ENCODE results near the gene SPDEF.

SPDEF gene

DNA sequence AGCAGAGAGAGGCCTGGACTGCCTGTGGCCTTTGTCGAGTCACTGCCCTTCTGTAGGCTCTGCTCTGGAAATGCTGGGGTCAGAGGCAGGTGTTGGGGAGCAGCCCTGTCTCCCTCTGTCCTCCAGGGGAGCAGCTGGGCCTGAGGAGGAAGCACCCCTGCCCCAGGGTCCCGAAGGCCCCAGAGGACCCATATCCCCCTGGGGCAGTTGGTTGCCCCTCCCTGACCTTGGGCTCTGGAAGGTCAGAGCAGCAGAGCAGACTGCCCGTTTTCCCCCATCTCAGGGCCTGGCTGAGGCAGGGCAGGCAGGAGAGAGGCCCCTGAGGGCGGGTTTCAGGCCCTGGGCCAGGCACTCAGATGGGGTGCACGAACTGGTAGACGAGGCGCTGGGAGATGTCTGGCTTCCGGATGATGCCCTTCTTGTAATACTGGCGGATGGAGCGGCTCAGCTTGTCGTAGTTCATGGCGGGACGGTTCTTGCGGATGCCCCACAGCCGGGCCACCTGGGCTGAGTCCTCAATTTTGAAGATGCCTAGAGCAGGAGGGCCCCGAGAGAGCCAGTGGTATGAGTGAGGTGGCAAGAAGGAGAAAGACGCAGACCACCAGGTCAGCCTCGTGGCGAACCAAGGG lies 18.1 kb downstream of the SPDEF start:
- peaks cover 20% of the 10 kb centered on the region for H3K4me1 ChIP-seq (ENCODE audit: insufficient read depth, insufficient read length)
- no peak for DNase-seq (ENCODE audit: low read depth, low spot score)
- no peaks in the 10 kb centered on the region for H3K36me3 ChIP-seq (ENCODE audit: insufficient read depth, insufficient read length, low read length)
- H3K9me3 ChIP-seq (ENCODE audit: insufficient read depth, low read length): no peaks in the 10 kb centered on the region
- H3K4me3 ChIP-seq (ENCODE audit: insufficient read length, low read depth): no peak overlapping the region
- no peak overlapping the region for H3K9ac ChIP-seq (ENCODE audit: insufficient read length, low read depth)
- H3K27me3 ChIP-seq (ENCODE audit: insufficient read depth, insufficient read length): no peaks in the 10 kb centered on the region
- TF ChIP-seq SUZ12 (IDR thresholded peaks at IDR 0.05; ENCODE audit: extremely low read depth, insufficient read depth, insufficient read length) (no peak), YY1 (IDR thresholded peaks at IDR 0.05; ENCODE audit: insufficient read depth, insufficient read length) (no peak), ZNF274 (IDR thresholded peaks at IDR 0.05; ENCODE audit: low read depth, low read length) (no peak)

DNA sequence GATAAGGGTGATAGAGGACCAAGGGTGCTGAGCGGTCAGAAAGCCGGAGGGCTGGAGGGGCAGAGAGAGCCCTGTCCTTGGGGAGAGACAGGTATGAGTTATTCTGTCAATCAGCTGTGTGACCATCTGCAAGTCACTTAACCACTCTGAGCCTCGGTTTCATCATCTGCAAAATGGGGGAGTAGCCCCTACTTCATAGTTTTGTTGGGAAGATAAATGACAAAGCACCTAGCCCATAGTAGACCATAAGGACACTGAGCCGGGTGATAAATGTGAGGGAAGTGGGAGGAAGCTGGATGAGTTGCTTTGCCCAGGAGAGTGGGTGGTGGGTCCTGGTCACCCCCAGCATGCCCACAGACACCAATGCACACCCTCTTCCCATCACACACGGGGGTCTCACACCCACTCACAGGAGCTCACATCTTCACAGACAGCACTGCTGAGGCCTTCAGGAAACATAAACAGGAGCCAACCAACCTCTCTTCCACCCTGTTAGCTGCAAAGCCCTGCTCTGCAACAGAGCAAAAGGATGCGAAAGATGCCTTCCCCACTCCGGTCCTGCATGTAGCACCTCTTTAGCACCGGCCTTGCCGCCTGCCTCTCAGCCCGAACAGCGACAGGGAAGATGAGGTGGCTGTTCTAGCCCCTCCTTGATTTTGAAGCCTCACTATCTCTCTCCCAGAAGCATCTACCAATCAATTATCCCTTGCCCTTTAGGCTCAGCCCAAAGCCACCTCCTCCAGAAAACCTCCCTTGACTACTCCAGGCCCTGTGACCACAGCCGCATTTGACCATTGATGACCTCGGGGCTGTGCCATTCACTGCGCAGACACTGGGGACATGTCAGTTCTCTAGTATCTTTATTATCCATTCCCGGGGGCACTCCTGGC lies 18.9 kb downstream of the SPDEF start:
- Histone ChIP-seq H3K27me3 (ENCODE audit: insufficient read depth, insufficient read length) (no peaks in the 10 kb centered on the region), H3K36me3 (ENCODE audit: insufficient read depth, insufficient read length, low read length) (no peaks in the 10 kb centered on the region), H3K4me3 (ENCODE audit: insufficient read length, low read depth) (no peak overlapping the region), H3K9ac (ENCODE audit: insufficient read length, low read depth) (no peak overlapping the region), H3K9me3 (ENCODE audit: insufficient read depth, low read length) (no peaks in the 10 kb centered on the region), H3K4me1 (ENCODE audit: insufficient read depth, insufficient read length) (peaks cover 19% of the 10 kb centered on the region)
- DNase-seq (ENCODE audit: low read depth, low spot score): no peak
- TF ChIP-seq SUZ12 (IDR thresholded peaks at IDR 0.05; ENCODE audit: extremely low read depth, insufficient read depth, insufficient read length) (no peak), ZNF274 (IDR thresholded peaks at IDR 0.05; ENCODE audit: low read depth, low read length) (no peak), YY1 (IDR thresholded peaks at IDR 0.05; ENCODE audit: insufficient read depth, insufficient read length) (no peak)

DNA sequence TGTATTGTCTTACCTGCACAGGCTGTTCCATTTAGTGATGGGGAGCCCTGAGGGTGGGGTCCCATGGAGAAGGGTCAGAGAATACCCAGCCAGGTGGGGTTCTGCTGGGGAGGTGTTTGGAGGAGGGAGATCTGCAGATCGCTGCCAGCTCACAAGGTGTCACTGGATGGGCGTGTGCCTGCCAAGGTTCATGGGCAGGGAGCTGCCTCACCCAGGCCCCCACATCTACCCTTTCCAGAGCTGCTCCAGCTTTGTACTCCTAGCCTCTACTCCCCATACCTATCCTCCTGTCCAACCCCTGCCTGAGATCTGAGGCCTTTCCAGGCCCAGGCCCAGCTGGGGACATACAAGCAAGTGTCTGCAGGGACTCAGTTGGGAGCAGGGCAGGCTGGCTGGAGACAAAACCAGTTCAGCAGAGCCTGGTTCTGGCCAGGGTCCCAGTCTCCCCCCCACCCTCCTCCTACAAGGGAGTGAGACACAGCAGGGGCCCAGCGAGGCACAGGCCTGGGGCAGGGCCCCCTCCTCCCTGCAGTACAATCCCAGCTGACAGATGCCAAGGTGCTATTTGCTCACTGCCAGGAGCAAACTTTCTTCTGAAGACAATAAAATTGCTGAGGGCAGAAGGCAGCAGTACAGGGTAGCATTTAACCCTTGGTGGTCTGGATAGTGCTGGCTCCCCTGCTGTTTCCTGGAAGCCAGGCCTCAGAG lies 19.7 kb downstream of the SPDEF start:
- no peak for DNase-seq (ENCODE audit: low read depth, low spot score)
- Histone ChIP-seq H3K4me1 (ENCODE audit: insufficient read depth, insufficient read length) (peaks cover 18% of the 10 kb centered on the region), H3K9ac (ENCODE audit: insufficient read length, low read depth) (no peak overlapping the region), H3K4me3 (ENCODE audit: insufficient read length, low read depth) (no peak overlapping the region), H3K27me3 (ENCODE audit: insufficient read depth, insufficient read length) (no peaks in the 10 kb centered on the region), H3K36me3 (ENCODE audit: insufficient read depth, insufficient read length, low read length) (no peaks in the 10 kb centered on the region), H3K9me3 (ENCODE audit: insufficient read depth, low read length) (no peaks in the 10 kb centered on the region)
- TF ChIP-seq SUZ12 (IDR thresholded peaks at IDR 0.05; ENCODE audit: extremely low read depth, insufficient read depth, insufficient read length) (no peak), YY1 (IDR thresholded peaks at IDR 0.05; ENCODE audit: insufficient read depth, insufficient read length) (no peak), ZNF274 (IDR thresholded peaks at IDR 0.05; ENCODE audit: low read depth, low read length) (no peak)

DNA sequence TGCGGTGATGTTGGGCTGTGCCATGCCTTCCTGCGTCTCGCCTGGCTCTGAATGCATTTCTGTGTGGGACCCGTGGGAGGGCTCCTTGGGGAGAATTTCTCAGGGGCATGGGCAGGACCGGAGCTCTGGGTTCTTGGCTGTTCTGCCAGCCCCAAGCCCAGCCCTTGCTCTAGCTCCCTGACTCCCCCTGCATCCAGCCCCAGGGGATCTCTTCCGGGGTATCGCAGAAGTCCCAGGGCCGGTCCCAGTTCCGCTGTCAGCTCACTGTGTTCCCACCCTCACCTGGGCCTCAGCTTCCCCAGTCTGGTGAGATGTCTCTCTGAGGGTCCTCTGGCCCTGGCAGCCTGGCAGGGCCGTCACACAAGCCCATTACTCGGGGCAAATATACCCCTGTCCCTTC lies 20.5 kb downstream of the SPDEF start:
- Histone ChIP-seq H3K27me3 (ENCODE audit: insufficient read depth, insufficient read length) (no peaks in the 10 kb centered on the region), H3K9me3 (ENCODE audit: insufficient read depth, low read length) (no peaks in the 10 kb centered on the region), H3K4me1 (ENCODE audit: insufficient read depth, insufficient read length) (peaks cover 18% of the 10 kb centered on the region), H3K9ac (ENCODE audit: insufficient read length, low read depth) (peak overlapping the region; percentile 21), H3K36me3 (ENCODE audit: insufficient read depth, insufficient read length, low read length) (no peaks in the 10 kb centered on the region), H3K4me3 (ENCODE audit: insufficient read length, low read depth) (no peak overlapping the region)
- TF ChIP-seq ZNF274 (IDR thresholded peaks at IDR 0.05; ENCODE audit: low read depth, low read length): no peak
- no peak for TF ChIP-seq YY1 (IDR thresholded peaks at IDR 0.05; ENCODE audit: insufficient read depth, insufficient read length)
- no peak for TF ChIP-seq SUZ12 (IDR thresholded peaks at IDR 0.05; ENCODE audit: extremely low read depth, insufficient read depth, insufficient read length)
- no peak for DNase-seq (ENCODE audit: low read depth, low spot score)

DNA sequence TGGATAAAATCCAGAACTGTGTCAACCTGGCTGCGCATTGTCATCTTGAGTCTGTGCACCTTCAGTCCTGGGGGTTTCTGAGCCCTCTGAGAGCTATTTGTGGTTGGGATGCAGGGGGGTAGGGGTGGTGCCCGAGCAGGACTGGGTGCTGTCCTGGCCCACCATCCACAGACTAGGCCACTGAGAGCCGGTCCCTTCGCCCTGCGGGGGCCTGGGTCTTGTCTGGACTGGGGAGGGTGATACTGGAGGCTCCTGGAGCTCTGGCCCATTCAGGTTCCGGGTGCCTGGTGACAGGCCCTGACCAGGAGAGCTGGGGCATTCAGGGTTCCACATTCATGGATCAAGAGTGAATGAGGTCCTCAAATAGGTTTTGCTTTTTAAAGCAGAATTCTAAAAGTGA lies 20.9 kb downstream of the SPDEF start:
- no peak overlapping the region for H3K9ac ChIP-seq (ENCODE audit: insufficient read length, low read depth)
- H3K4me1 ChIP-seq (ENCODE audit: insufficient read depth, insufficient read length): peaks cover 18% of the 10 kb centered on the region
- no peak overlapping the region for H3K4me3 ChIP-seq (ENCODE audit: insufficient read length, low read depth)
- H3K36me3 ChIP-seq (ENCODE audit: insufficient read depth, insufficient read length, low read length): no peaks in the 10 kb centered on the region
- no peak for DNase-seq (ENCODE audit: low read depth, low spot score)
- H3K9me3 ChIP-seq (ENCODE audit: insufficient read depth, low read length): no peaks in the 10 kb centered on the region
- TF ChIP-seq ZNF274 (IDR thresholded peaks at IDR 0.05; ENCODE audit: low read depth, low read length): no peak
- TF ChIP-seq YY1 (IDR thresholded peaks at IDR 0.05; ENCODE audit: insufficient read depth, insufficient read length): no peak
- no peak for TF ChIP-seq SUZ12 (IDR thresholded peaks at IDR 0.05; ENCODE audit: extremely low read depth, insufficient read depth, insufficient read length)
- no peaks in the 10 kb centered on the region for H3K27me3 ChIP-seq (ENCODE audit: insufficient read depth, insufficient read length)

DNA sequence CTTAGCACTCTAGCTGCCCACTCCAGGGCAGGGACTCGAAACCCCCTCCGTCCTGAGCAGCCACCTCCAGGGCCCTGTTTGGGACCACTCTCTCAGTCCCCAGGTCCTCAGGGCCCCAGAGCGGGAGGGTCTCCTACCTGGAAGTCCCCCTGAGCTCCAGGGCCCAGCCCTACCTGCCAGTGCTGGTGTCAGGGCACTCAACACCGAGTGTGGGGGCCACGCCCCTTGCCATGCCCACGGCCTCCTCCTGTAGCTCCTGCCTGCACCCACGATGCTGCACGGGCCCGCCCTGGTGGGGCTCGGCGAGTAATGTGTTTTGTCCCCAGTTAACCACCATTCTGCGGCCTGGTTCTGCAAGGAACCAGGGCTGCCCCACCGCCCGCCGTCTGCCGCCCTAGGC lies 21.5 kb downstream of the SPDEF start:
- H3K36me3 ChIP-seq (ENCODE audit: insufficient read depth, insufficient read length, low read length): no peaks in the 10 kb centered on the region
- H3K9ac ChIP-seq (ENCODE audit: insufficient read length, low read depth): no peak overlapping the region
- no peaks in the 10 kb centered on the region for H3K9me3 ChIP-seq (ENCODE audit: insufficient read depth, low read length)
- H3K4me3 ChIP-seq (ENCODE audit: insufficient read length, low read depth): no peak overlapping the region
- TF ChIP-seq SUZ12 (IDR thresholded peaks at IDR 0.05; ENCODE audit: extremely low read depth, insufficient read depth, insufficient read length) (no peak), ZNF274 (IDR thresholded peaks at IDR 0.05; ENCODE audit: low read depth, low read length) (no peak), YY1 (IDR thresholded peaks at IDR 0.05; ENCODE audit: insufficient read depth, insufficient read length) (no peak)
- peaks cover 18% of the 10 kb centered on the region for H3K4me1 ChIP-seq (ENCODE audit: insufficient read depth, insufficient read length)
- H3K27me3 ChIP-seq (ENCODE audit: insufficient read depth, insufficient read length): no peaks in the 10 kb centered on the region
- no peak for DNase-seq (ENCODE audit: low read depth, low spot score)

DNA sequence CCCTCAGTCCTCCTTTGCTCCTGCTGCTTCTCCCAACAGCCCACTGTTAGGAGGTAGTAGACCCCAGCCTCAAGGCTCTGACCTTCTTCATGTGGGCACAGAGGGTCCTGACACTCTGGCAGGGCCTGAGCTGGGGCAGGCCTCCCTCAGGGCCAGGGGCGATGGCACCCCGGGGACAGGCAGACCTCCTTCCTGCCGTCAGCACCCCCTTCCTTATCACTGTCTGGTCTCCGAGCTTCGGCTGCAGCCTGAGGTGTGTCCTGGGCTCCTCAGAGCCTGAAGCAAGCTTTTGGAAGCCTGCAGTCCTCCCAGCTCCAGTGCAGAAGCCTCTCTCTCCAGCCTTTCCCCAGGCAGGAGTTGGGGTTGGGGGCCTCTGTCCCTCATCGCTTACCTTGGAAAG lies 22.0 kb downstream of the SPDEF start:
- DNase-seq (ENCODE audit: low read depth, low spot score): no peak
- Histone ChIP-seq H3K4me3 (ENCODE audit: insufficient read length, low read depth) (no peak overlapping the region), H3K9ac (ENCODE audit: insufficient read length, low read depth) (no peak overlapping the region), H3K4me1 (ENCODE audit: insufficient read depth, insufficient read length) (peaks cover 15% of the 10 kb centered on the region), H3K27me3 (ENCODE audit: insufficient read depth, insufficient read length) (no peaks in the 10 kb centered on the region), H3K36me3 (ENCODE audit: insufficient read depth, insufficient read length, low read length) (no peaks in the 10 kb centered on the region), H3K9me3 (ENCODE audit: insufficient read depth, low read length) (no peaks in the 10 kb centered on the region)
- TF ChIP-seq YY1 (IDR thresholded peaks at IDR 0.05; ENCODE audit: insufficient read depth, insufficient read length) (no peak), SUZ12 (IDR thresholded peaks at IDR 0.05; ENCODE audit: extremely low read depth, insufficient read depth, insufficient read length) (no peak), ZNF274 (IDR thresholded peaks at IDR 0.05; ENCODE audit: low read depth, low read length) (no peak)

Data from NT2/D1 (cell line).